Astrocyte (in vitro differentiated cells and primary cell): ENCODE results near the gene DLX3. TPM values are rescaled to one million over a fixed set of nuclear protein-coding genes. Genes with fewer than 3 reads are reported as not detected.
A peak's percentile ranks its signal among the peaks of the same experiment; 100 is the strongest.

Experiments used
- DNase-seq: peaks from one replicate; pipeline ENCODE4 v3.0.0-alpha.2; 2010; ENCODE audit warnings: low read depth
- FAIRE-seq: peaks from 2 replicates; lab custom pipeline; 2011; peaks lifted over from hg19 to GRCh38; lab: Jason Lieb, UNC
- H2AFZ ChIP-seq: 2 replicates; pipeline ENCODE4 v1.6.0; 2012; ENCODE audit warnings: low read depth, low read length, inconsistent platforms
- H3K27ac ChIP-seq: 2 replicates; pipeline ENCODE4 v1.5.1; 2011; ENCODE audit warnings: low read depth, low read length, inconsistent platforms
- H3K27me3 ChIP-seq: 2 replicates; pipeline ENCODE4 v1.6.0; 2011; ENCODE audit warnings: low read length, inconsistent platforms; ENCODE audit not compliant: insufficient read depth
- H3K36me3 ChIP-seq: 2 replicates; pipeline ENCODE4 v1.5.1; 2011; ENCODE audit warnings: low read length, inconsistent platforms; ENCODE audit not compliant: insufficient read depth
- H3K4me1 ChIP-seq: 2 replicates; pipeline ENCODE4 v1.5.1; 2011; ENCODE audit warnings: low read length, inconsistent platforms; ENCODE audit not compliant: insufficient read depth
- H3K4me2 ChIP-seq: 2 replicates; pipeline ENCODE4 v1.6.0; 2012; ENCODE audit warnings: low read length, inconsistent platforms
- H3K4me3 ChIP-seq: 2 replicates; pipeline ENCODE4 v1.5.1; 2011; ENCODE audit warnings: low read depth, mild to moderate bottlenecking, low read length, inconsistent platforms; ENCODE audit not compliant: insufficient read depth
- H3K79me2 ChIP-seq: 2 replicates; pipeline ENCODE4 v1.6.0; 2012; ENCODE audit warnings: mild to moderate bottlenecking, low read length, inconsistent platforms; ENCODE audit not compliant: insufficient read depth
- H3K9ac ChIP-seq: 2 replicates; pipeline ENCODE4 v1.6.0; 2012; ENCODE audit warnings: mild to moderate bottlenecking, low read length, inconsistent platforms
- H3K9me3 ChIP-seq: 2 replicates; pipeline ENCODE4 v1.5.1; 2012; ENCODE audit warnings: low read depth, mild to moderate bottlenecking, low read length, inconsistent platforms; ENCODE audit not compliant: insufficient read depth
- H4K20me1 ChIP-seq: 2 replicates; pipeline ENCODE4 v1.6.0; 2012; ENCODE audit warnings: low read length, inconsistent platforms; ENCODE audit not compliant: insufficient read depth
- H3K27ac Mint-ChIP-seq: one replicate; pipeline ENCODE4 v1.8.0; 2021; ENCODE audit warnings: mild to moderate bottlenecking, mixed read lengths; ENCODE audit not compliant: unreplicated experiment
- H3K27me3 Mint-ChIP-seq: one replicate; pipeline ENCODE4 v1.8.0; 2021; ENCODE audit warnings: low read depth, mixed read lengths; ENCODE audit not compliant: unreplicated experiment
- H3K36me3 Mint-ChIP-seq: one replicate; pipeline ENCODE4 v1.8.0; 2021; ENCODE audit warnings: low read depth, mixed read lengths; ENCODE audit not compliant: unreplicated experiment
- H3K4me1 Mint-ChIP-seq: one replicate; pipeline ENCODE4 v1.8.0; 2021; ENCODE audit warnings: low read depth, mixed read lengths; ENCODE audit not compliant: unreplicated experiment
- H3K4me3 Mint-ChIP-seq: one replicate; pipeline ENCODE4 v1.8.0; 2021; ENCODE audit warnings: mild to moderate bottlenecking, moderate library complexity, mixed read lengths; ENCODE audit not compliant: unreplicated experiment
- H3K9me3 Mint-ChIP-seq: one replicate; pipeline ENCODE4 v1.8.0; 2021; ENCODE audit warnings: mild to moderate bottlenecking, mixed read lengths; ENCODE audit not compliant: unreplicated experiment
- EZH2 ChIP-seq: IDR thresholded peaks from 2 replicates; pipeline ENCODE4 v1.6.1; 2012; ENCODE audit warnings: mild to moderate bottlenecking, low read length, inconsistent platforms; ENCODE audit not compliant: insufficient read depth
- total RNA-seq: library from RNA; stranded (reverse); gene quantifications from 2 replicates; pipeline ENCODE4 v1.2.1, GENCODE V29; 2021
- TF ChIP-seq, protein P1 (sequence below): IDR thresholded peaks from 2 replicates; pipeline ENCODE4 v1.5.1; 2011; ENCODE audit warnings: low read depth, mild to moderate bottlenecking, inconsistent platforms, low read length, moderate library complexity; ENCODE audit not compliant: insufficient read depth

The DLX3 gene
- total RNA-seq, 1 donor from 2014 or later, result 1.00 TPM

DNA sequence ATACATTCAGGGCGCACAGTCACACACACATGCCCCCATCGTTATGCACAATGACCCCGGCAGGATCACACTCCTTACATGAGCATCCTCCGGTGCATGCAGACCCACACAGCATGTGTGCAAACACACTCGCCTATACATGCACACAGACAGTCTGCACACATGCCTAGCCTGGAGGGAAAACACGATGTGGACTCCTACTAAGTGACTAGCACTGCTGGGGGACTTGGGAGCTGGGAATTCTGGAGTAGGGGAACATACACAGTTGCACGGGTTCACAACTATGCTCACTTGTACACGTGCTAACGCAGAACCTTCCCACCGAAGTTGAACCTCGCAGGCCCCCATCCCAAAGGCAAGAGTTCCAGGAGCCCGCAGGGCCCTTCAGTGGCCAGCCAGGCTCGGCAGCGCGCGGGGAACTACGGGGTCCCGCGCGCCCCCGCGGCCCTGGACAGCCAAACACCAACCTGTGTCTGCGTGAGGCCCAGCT, 2.0 kb downstream of the DLX3 start:
- H3K27me3 Mint-ChIP-seq, result peaks cover 73% of the 10 kb centered on the region
- DNase-seq, result no peak
- Histone ChIP-seq H3K4me3 (peak overlapping the region; percentile 31), H2AFZ (peak overlapping the region; percentile 44), H3K4me1 (peaks cover 20% of the 10 kb centered on the region), H3K9me3 (peaks cover 6% of the 10 kb centered on the region), H3K27me3 (peaks cover 83% of the 10 kb centered on the region), H4K20me1 (peaks cover 17% of the 10 kb centered on the region), H3K4me2 (peak overlapping the region; percentile 81), H3K36me3 (no peaks in the 10 kb centered on the region), H3K79me2 (no peaks in the 10 kb centered on the region), H3K27ac (no peak overlapping the region), H3K9ac (no peak overlapping the region)
- TF ChIP-seq, protein P1, sequence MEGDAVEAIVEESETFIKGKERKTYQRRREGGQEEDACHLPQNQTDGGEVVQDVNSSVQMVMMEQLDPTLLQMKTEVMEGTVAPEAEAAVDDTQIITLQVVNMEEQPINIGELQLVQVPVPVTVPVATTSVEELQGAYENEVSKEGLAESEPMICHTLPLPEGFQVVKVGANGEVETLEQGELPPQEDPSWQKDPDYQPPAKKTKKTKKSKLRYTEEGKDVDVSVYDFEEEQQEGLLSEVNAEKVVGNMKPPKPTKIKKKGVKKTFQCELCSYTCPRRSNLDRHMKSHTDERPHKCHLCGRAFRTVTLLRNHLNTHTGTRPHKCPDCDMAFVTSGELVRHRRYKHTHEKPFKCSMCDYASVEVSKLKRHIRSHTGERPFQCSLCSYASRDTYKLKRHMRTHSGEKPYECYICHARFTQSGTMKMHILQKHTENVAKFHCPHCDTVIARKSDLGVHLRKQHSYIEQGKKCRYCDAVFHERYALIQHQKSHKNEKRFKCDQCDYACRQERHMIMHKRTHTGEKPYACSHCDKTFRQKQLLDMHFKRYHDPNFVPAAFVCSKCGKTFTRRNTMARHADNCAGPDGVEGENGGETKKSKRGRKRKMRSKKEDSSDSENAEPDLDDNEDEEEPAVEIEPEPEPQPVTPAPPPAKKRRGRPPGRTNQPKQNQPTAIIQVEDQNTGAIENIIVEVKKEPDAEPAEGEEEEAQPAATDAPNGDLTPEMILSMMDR, result no peak
- TF ChIP-seq EZH2, result peak; percentile 9
- peaks cover 10% of the 10 kb centered on the region for H3K4me1 Mint-ChIP-seq
- no peak for FAIRE-seq
- peaks cover 3% of the 10 kb centered on the region for H3K9me3 Mint-ChIP-seq
- H3K36me3 Mint-ChIP-seq, result peaks cover 4% of the 10 kb centered on the region
- no peak overlapping the region for H3K27ac Mint-ChIP-seq
- peak overlapping the region; percentile 74 for H3K4me3 Mint-ChIP-seq

DNA sequence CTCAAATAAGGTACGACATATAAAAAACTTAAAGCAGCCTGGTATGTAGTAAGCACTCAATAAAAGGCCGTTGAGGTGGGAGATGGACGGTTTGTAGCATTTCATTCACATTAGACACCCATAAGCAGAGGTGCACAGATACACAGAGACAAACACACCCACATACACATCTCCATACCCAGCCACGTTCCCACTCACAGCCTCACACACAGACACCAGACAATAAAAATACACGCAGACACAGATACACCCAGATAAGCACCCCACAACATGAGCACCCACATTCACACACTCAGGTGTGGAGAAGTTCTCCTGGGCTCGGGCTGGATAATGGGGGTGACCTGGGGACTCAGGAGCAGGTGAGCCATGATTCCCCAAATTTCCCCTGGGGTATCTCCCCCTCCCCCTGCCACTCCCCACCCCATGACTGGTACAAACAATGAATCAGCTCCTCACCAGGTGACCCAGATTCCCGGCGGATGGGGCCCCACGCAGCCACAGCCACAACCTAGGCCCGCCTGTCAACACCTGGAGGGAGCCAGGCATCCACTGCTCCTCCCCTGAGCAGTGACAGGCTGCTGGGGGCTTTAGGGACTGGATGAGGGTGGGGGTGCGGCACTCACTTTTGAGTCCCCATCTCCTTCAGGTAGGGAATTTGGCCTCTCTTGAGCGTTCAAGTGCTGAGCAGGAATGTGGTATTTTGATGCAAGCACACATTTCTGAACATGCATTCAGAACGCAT, 2.7 kb downstream of the DLX3 start:
- peak overlapping the region; percentile 74 for H3K4me3 Mint-ChIP-seq
- peaks cover 6% of the 10 kb centered on the region for H3K9me3 ChIP-seq
- no peak overlapping the region for H3K4me2 ChIP-seq

DNA sequence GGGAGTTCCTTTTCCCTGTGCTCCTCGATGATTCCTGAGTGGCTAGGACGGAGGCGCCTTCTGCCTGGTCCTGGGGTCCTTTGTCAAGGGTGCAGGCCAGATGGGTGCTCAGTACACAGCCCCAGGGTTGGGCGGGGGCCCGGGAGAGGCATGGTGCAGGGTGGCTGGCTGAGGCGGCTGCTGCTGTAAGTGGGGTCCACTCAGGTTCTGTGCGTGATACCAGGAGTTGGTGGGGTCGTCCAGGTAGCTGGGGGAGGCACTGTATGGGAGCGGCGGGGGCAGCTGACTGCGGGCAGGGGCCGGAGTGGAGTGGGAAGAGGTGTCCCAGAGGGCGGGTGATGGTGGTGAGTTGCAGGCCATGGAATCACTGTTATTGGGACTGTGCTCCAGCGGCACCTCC, 3.6 kb downstream of the DLX3 start:
- Histone ChIP-seq H3K4me3 (no peak overlapping the region), H3K27me3 (peaks cover 92% of the 10 kb centered on the region), H2AFZ (no peak overlapping the region), H3K4me2 (no peak overlapping the region), H3K27ac (no peak overlapping the region), H4K20me1 (peaks cover 17% of the 10 kb centered on the region), H3K4me1 (peaks cover 20% of the 10 kb centered on the region), H3K79me2 (no peaks in the 10 kb centered on the region), H3K36me3 (no peaks in the 10 kb centered on the region), H3K9ac (no peak overlapping the region), H3K9me3 (peaks cover 6% of the 10 kb centered on the region)
- Mint-ChIP-seq H3K36me3 (peaks cover 4% of the 10 kb centered on the region), H3K4me1 (peaks cover 10% of the 10 kb centered on the region), H3K27me3 (peaks cover 86% of the 10 kb centered on the region), H3K4me3 (no peak overlapping the region), H3K27ac (no peak overlapping the region), H3K9me3 (peaks cover 3% of the 10 kb centered on the region)
- TF ChIP-seq, protein P1, result no peak
- TF ChIP-seq EZH2, result no peak
- FAIRE-seq (no peak), DNase-seq (no peak)

More for the DNA sequence above, 2.7 kb downstream of the DLX3 start:
- Histone ChIP-seq H4K20me1 (peaks cover 17% of the 10 kb centered on the region), H3K36me3 (no peaks in the 10 kb centered on the region), H3K4me3 (no peak overlapping the region), H3K4me1 (peaks cover 20% of the 10 kb centered on the region), H3K27ac (no peak overlapping the region), H2AFZ (no peak overlapping the region), H3K27me3 (peaks cover 85% of the 10 kb centered on the region), H3K79me2 (no peaks in the 10 kb centered on the region), H3K9ac (no peak overlapping the region)
- peaks cover 3% of the 10 kb centered on the region for H3K9me3 Mint-ChIP-seq
- H3K4me1 Mint-ChIP-seq, result peaks cover 10% of the 10 kb centered on the region
- FAIRE-seq (no peak), DNase-seq (no peak)
- H3K27me3 Mint-ChIP-seq, result peaks cover 80% of the 10 kb centered on the region
- no peak for TF ChIP-seq EZH2
- H3K27ac Mint-ChIP-seq, result no peak overlapping the region
- peaks cover 4% of the 10 kb centered on the region for H3K36me3 Mint-ChIP-seq
